ENCODE results near the gene AVPR2.

GRCh38 chrX:153954558-153955227 lies 50.2 kb downstream of the AVPR2 start:
- TF ChIP-seq CEBPB (IDR thresholded peaks at IDR 0.05) (no peak), RAD21 (IDR thresholded peaks at IDR 0.05; ENCODE audit: low read depth) (no peak), TCF12 (IDR thresholded peaks at IDR 0.05; ENCODE audit: low read depth) (no peak), CREB1 (IDR thresholded peaks at IDR 0.05; ENCODE audit: low read depth) (no peak), TAF1 (IDR thresholded peaks at IDR 0.05; ENCODE audit: low read depth) (no peak), EP300 (IDR thresholded peaks at IDR 0.05; ENCODE audit: borderline replicate concordance) (no peak), ZBTB7A (IDR thresholded peaks at IDR 0.05; ENCODE audit: low read depth) (no peak), EGR1 (IDR thresholded peaks at IDR 0.05) (no peak), NFIC (IDR thresholded peaks at IDR 0.05) (no peak), TEAD4 (IDR thresholded peaks at IDR 0.05) (no peak), FOXM1 (IDR thresholded peaks at IDR 0.05; ENCODE audit: borderline replicate concordance, low read depth) (no peak)
- TF ChIP-seq, protein P1, sequence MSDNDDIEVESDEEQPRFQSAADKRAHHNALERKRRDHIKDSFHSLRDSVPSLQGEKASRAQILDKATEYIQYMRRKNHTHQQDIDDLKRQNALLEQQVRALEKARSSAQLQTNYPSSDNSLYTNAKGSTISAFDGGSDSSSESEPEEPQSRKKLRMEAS (IDR thresholded peaks at IDR 0.05): no peak
- TF ChIP-seq, protein P2, sequence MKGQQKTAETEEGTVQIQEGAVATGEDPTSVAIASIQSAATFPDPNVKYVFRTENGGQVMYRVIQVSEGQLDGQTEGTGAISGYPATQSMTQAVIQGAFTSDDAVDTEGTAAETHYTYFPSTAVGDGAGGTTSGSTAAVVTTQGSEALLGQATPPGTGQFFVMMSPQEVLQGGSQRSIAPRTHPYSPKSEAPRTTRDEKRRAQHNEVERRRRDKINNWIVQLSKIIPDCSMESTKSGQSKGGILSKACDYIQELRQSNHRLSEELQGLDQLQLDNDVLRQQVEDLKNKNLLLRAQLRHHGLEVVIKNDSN (IDR thresholded peaks at IDR 0.05): no peak

Measured in Ishikawa (cell line).